HEK293T (cell line): Measurements from ENCODE around the gene ADK.

ENCODE experiments used
- ARNT ChIP-seq: fragments of 450-650 bp; IDR thresholded peaks from 2 replicates; pipeline ENCODE4 v1.6.1; 2017; ENCODE audit warnings: mild to moderate bottlenecking
- BHLHE40 ChIP-seq: fragments of 450-650 bp; IDR thresholded peaks from 2 replicates; pipeline ENCODE4 v1.6.1; 2016; ENCODE audit warnings: mild to moderate bottlenecking, moderate library complexity, borderline replicate concordance
- CTBP1 ChIP-seq: fragments of 450-650 bp; IDR thresholded peaks from 2 replicates; pipeline ENCODE4 v1.6.1; 2016; ENCODE audit warnings: borderline replicate concordance
- ELF4 ChIP-seq: fragments of 450-650 bp; IDR thresholded peaks from 2 replicates; pipeline ENCODE4 v1.6.1; 2017; ENCODE audit warnings: antibody characterized with exemption
- HDGF ChIP-seq: fragments of 450-650 bp; IDR thresholded peaks from 2 replicates; pipeline ENCODE4 v1.6.1; 2017; ENCODE audit warnings: antibody characterized with exemption, borderline replicate concordance
- SP1 ChIP-seq: fragments of 450-650 bp; IDR thresholded peaks from 2 replicates; pipeline ENCODE4 v1.6.1; 2017
- SUZ12 ChIP-seq: fragments of 450-650 bp; IDR thresholded peaks from 2 replicates; pipeline ENCODE4 v1.6.1; 2016; ENCODE audit warnings: mild to moderate bottlenecking
- TARDBP ChIP-seq: fragments of 450-650 bp; IDR thresholded peaks from 2 replicates; pipeline ENCODE4 v1.6.1; 2016
- ZNF384 ChIP-seq: fragments of 450-650 bp; IDR thresholded peaks from 2 replicates; pipeline ENCODE4 v1.6.1; 2016

DNA sequence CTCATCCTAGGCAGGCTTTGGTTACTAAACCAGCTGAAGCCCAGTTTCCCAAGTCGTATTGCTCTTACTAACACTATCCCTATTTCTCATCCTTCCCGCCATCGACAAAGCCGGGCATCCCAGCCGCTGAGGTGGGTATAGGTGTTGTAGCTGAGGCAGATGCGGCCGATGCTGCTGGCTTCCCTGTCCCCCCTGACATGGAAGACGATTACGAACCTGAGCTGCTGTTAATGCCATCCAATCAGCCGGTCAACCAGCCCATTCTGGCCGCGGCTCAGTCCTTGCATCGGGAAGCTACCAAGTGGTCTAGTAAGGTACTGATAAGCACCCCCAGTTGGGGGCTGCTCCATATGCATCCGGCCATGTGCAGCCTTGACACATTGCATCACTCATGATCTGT lies 39.2 kb upstream of the ADK start:
- TF ChIP-seq SUZ12 (no peak), CTBP1 (no peak), TARDBP (no peak), BHLHE40 (no peak), ARNT (no peak), ELF4 (no peak), SP1 (no peak), HDGF (no peak), ZNF384 (no peak)
